NCI-H146 treated with DMSO at 0.1 percent for 48 hours (cell line): Measurements from ENCODE around the gene FBXL7.

Experiments used
- DNase-seq: peaks from one replicate; lab custom pipeline; 2025; ENCODE audit not compliant: unreplicated experiment; lab: John Stamatoyannopoulos, UW

Gene FBXL7

GRCh38 chr5:15702102-15702501 lies 202.1 kb downstream of the FBXL7 start:
- DNase-seq = no peak

GRCh38 chr5:15703901-15704300 lies 203.9 kb downstream of the FBXL7 start:
- DNase-seq = no peak

- DNase-seq = no peak
These were observed 204.5 kb downstream of the FBXL7 start for GRCh38 chr5:15704397-15704947.

- no peak for DNase-seq
These were observed 207.7 kb downstream of the FBXL7 start for GRCh38 chr5:15707631-15708030.

- DNase-seq = no peak
These were observed 211.9 kb downstream of the FBXL7 start for GRCh38 chr5:15711892-15712291.

GRCh38 chr5:15715535-15715934 lies 215.6 kb downstream of the FBXL7 start:
- DNase-seq = no peak

- DNase-seq = no peak
These were observed 216.0 kb downstream of the FBXL7 start for GRCh38 chr5:15715967-15716366.

GRCh38 chr5:15717001-15717400 lies 217.0 kb downstream of the FBXL7 start:
- DNase-seq = no peak

GRCh38 chr5:15718421-15719179 lies 218.6 kb downstream of the FBXL7 start:
- no peak for DNase-seq

GRCh38 chr5:15719784-15720183 lies 219.8 kb downstream of the FBXL7 start:
- no peak for DNase-seq

- no peak for DNase-seq
These were observed 220.5 kb downstream of the FBXL7 start for GRCh38 chr5:15720515-15720914.

GRCh38 chr5:15722305-15722704 lies 222.3 kb downstream of the FBXL7 start:
- no peak for DNase-seq

- DNase-seq = no peak
These were observed 227.4 kb downstream of the FBXL7 start for GRCh38 chr5:15727375-15727774.

- no peak for DNase-seq
These were observed 228.8 kb downstream of the FBXL7 start for GRCh38 chr5:15728811-15729210.

- no peak for DNase-seq
These were observed 231.7 kb downstream of the FBXL7 start for GRCh38 chr5:15731699-15732098.

- no peak for DNase-seq
These were observed 234.1 kb downstream of the FBXL7 start for GRCh38 chr5:15734058-15734457.

GRCh38 chr5:15737036-15737821 lies 237.2 kb downstream of the FBXL7 start:
- no peak for DNase-seq

GRCh38 chr5:15737871-15738664 lies 238.1 kb downstream of the FBXL7 start:
- DNase-seq = no peak

- no peak for DNase-seq
These were observed 240.4 kb downstream of the FBXL7 start for GRCh38 chr5:15740383-15740782.

- no peak for DNase-seq
These were observed 241.6 kb downstream of the FBXL7 start for GRCh38 chr5:15741591-15741990.

- DNase-seq = no peak
These were observed 246.9 kb downstream of the FBXL7 start for GRCh38 chr5:15746833-15747232.
